Stomach (tissue), 9 donors: Measurements from ENCODE around the gene ATF3. TPM values are rescaled to one million over a fixed set of nuclear protein-coding genes. Genes with fewer than 3 reads are reported as not detected.

Source experiments
- DNase-seq, 2 donors: peaks; one replicate each; pipeline versions ENCODE4 v3.0.0 to v3.0.0-alpha.2; 2013 to 2019
- H3K27ac ChIP-seq, 5 donors: fragments of 200-600 bp in 4 of 5; sonication (generic) in 4 of 5; one replicate each; pipeline ENCODE4 v1.5.1; 2013 to 2019; ENCODE audit warnings: mild to moderate bottlenecking in 1 of 5, moderate library complexity in 1 of 5
- H3K27me3 ChIP-seq, 3 donors: fragments of 200-600 bp; sonication (generic); one replicate each; pipeline ENCODE4 v1.5.1; 2017 to 2019; ENCODE audit warnings: mixed run types in 1 of 3
- H3K36me3 ChIP-seq, 4 donors: fragments of 200-600 bp; sonication (generic); 1 replicate in 3 of 4; 2 replicates in 1 of 4; pipeline ENCODE4 v1.5.1; 2016 to 2019
- H3K4me1 ChIP-seq, 4 donors: fragments of 200-600 bp; sonication (generic); one replicate each; pipeline ENCODE4 v1.5.1; 2016 to 2019
- H3K4me3 ChIP-seq, 4 donors: fragments of 200-600 bp; sonication (generic) in 3 of 4; one replicate each; pipeline ENCODE4 v1.5.1; 2016 to 2019; ENCODE audit warnings: mild to moderate bottlenecking in 1 of 4
- H3K9me3 ChIP-seq, 4 donors: fragments of 200-600 bp; sonication (generic); one replicate each; pipeline ENCODE4 v1.5.1; 2016 to 2019
- CTCF ChIP-seq, 7 experiments: fragments of 450-650 bp in 4 of 7; fragments of 200-600 bp in 3 of 7; sonication (generic) in 3 of 7; IDR thresholded peaks; one replicate each; pipeline ENCODE4 v1.5.1; 2016 to 2019; ENCODE audit warnings: antibody characterized with exemption in 7 of 7, control low read depth in 2 of 7, mild to moderate bottlenecking in 1 of 7
- EP300 ChIP-seq: sonication (generic); formaldehyde crosslinking; IDR thresholded peaks from one replicate; pipeline ENCODE4 v1.6.1; 2017; ENCODE audit warnings: antibody characterized with exemption
- POLR2A ChIP-seq, 4 donors: fragments of 450-650 bp; IDR thresholded peaks; one replicate each; pipeline ENCODE4 v1.6.1; 2016; ENCODE audit warnings: antibody characterized with exemption in 4 of 4, control low read depth in 2 of 4, mild to moderate bottlenecking in 1 of 4, moderate library complexity in 1 of 4
- POLR2AphosphoS5 ChIP-seq, 3 donors: sonication (generic); formaldehyde crosslinking; IDR thresholded peaks; one replicate each; pipeline ENCODE4 v1.6.1; 2016; ENCODE audit warnings: antibody characterized with exemption in 3 of 3
- WGBS, 5 donors: extraction: QIAGEN DNeasy Blood & Tissue Kit in 3 of 5; methylation state at CpG; one replicate each; pipeline versions ENCODE4 v1.1.5 to v1.1.7; 2013 to 2018; 5-methylcytosine and 5-hydroxymethylcytosine counted together
- intact Hi-C: fragments of 100-400 bp; cut with DNase I; formaldehyde crosslinking; loops from one replicate; pipeline ENCODE4 v1.15.1; 2023; ENCODE audit warnings: low total_unique reads
- polyA plus RNA-seq, 3 donors: library from polyadenylated mRNA; stranded (reverse); fragments of 200-250 nt; gene quantifications; one replicate each; pipeline ENCODE4 v1.2.3, GENCODE V29; 2013
- total RNA-seq, 5 donors: library from RNA; depleted of rRNA; stranded (reverse); fragments of >200 nt; gene quantifications; one replicate each; pipeline versions ENCODE4 v1.1.0 to v1.2.3, GENCODE V29; 2014 to 2016
- donor health status: healthy with polysubstance abuse.
- donor health status: Bipolar disorder and iron deficiency.
- donor health status: healthy.

ATF3 gene
- total and polyA plus RNA-seq, 8 donors = 14.0 to 60.2 (median 33.0) TPM; not detected in 1

DNA sequence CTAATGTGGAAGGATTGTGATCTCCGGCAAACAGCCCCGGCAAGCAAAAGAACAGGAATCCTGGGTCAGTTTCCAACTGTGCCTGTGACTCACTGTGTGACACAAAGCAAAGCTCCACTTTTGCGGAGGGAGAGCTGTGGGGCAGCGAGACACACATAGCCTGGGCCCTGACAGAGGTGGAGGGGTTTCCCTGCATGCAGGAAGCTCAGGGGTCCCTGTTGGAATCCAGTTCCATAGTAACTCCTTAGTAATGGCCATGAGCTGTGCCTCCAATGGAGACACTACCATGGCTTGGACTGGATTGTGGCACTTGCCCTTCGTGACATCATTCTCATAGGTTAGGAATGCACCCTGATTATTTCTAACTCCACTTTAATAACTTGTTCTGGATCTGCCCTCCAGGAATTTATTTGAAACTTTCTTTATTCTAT lies 47.0 kb upstream of the ATF3 start:
- H3K4me1 ChIP-seq = peaks cover 1 to 17% (median 8%) of the 10 kb centered on the region in 4 donors
- peak overlapping the region in 4 of 5 donors; percentile 48 to 98 (median 72) for H3K27ac ChIP-seq
- TF ChIP-seq POLR2AphosphoS5 (IDR thresholded peaks at IDR 0.05) = no peak
- no peak for TF ChIP-seq CTCF (IDR thresholded peaks at IDR 0.05)
- TF ChIP-seq POLR2A (IDR thresholded peaks at IDR 0.05) = no peak
- TF ChIP-seq EP300 = no peak
- H3K9me3 ChIP-seq = no peaks in the 10 kb centered on the region
- H3K27me3 ChIP-seq = no peaks in the 10 kb centered on the region
- intact Hi-C loops = no loop called here
- DNase-seq = peak in 1 of 2 donors; percentile 27
- no peaks in the 10 kb centered on the region for H3K36me3 ChIP-seq
- H3K4me3 ChIP-seq = no peak overlapping the region
- 39 to 68% (median 61%) methylated on average over 5 of the region's 5 CpGs for WGBS, 5 donors

DNA sequence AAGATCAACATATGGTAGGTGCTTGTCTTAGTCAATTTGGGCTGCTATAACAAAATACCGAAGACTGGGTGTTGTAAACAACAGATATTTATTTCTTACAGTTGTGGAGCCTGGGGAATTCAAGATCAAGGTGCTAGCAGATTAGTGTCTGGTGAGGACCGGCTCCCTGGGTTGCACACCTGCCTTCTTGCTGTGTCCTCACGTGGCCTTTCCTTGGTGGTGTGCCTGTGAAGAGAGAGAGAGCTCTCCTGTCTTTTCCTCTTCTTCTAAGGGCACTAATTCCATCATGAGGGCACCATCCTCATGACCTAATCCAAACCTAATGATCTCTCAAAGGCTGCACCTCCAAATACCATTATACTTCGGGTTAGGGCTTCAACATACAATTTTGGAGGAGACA lies 45.8 kb upstream of the ATF3 start:
- WGBS, 5 donors = 84 to 93% (median 88%) methylated on average over 4 of the region's 4 CpGs
- H3K9me3 ChIP-seq = no peaks in the 10 kb centered on the region
- DNase-seq = no peak
- TF ChIP-seq POLR2AphosphoS5 (IDR thresholded peaks at IDR 0.05) = no peak
- TF ChIP-seq EP300 = no peak
- no peak for TF ChIP-seq POLR2A (IDR thresholded peaks at IDR 0.05)
- TF ChIP-seq CTCF (IDR thresholded peaks at IDR 0.05) = no peak
- no peak overlapping the region for H3K27ac ChIP-seq
- H3K36me3 ChIP-seq = no peaks in the 10 kb centered on the region
- no peak overlapping the region for H3K4me3 ChIP-seq
- intact Hi-C loops = no loop called here
- H3K27me3 ChIP-seq = no peaks in the 10 kb centered on the region
- H3K4me1 ChIP-seq = peaks cover 7 to 27% (median 15%) of the 10 kb centered on the region in 4 donors

DNA sequence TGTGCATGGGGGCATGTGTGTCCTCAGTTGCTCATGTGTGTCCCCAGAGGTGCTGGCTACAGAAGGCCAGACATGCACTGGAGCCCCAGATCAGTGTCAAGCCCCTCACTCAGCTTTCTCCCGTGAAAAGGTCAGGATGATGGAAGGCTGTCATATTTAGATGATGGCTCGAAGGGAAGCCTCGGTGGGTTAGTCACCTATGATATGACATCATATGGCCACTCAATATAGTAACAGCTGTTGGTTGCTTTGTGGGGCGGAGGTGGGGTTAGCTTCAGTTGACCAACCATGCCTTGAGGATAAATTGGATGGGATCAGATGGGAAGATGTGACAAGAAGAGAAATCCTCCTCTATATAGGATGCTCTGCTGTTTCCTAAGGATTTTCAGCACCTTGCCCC lies 43.5 kb upstream of the ATF3 start:
- no peak overlapping the region for H3K27ac ChIP-seq
- 71 to 89% (median 87%) methylated on average over 4 of the region's 4 CpGs for WGBS, 5 donors
- no peak for DNase-seq
- H3K36me3 ChIP-seq = no peaks in the 10 kb centered on the region
- H3K4me3 ChIP-seq = no peak overlapping the region
- H3K4me1 ChIP-seq = peaks cover 7 to 22% (median 12%) of the 10 kb centered on the region in 4 donors
- no peaks in the 10 kb centered on the region for H3K9me3 ChIP-seq
- intact Hi-C loops = no loop called here
- H3K27me3 ChIP-seq = no peaks in the 10 kb centered on the region
- TF ChIP-seq POLR2A (IDR thresholded peaks at IDR 0.05) (no peak), CTCF (IDR thresholded peaks at IDR 0.05) (no peak), EP300 (no peak), POLR2AphosphoS5 (IDR thresholded peaks at IDR 0.05) (no peak)

DNA sequence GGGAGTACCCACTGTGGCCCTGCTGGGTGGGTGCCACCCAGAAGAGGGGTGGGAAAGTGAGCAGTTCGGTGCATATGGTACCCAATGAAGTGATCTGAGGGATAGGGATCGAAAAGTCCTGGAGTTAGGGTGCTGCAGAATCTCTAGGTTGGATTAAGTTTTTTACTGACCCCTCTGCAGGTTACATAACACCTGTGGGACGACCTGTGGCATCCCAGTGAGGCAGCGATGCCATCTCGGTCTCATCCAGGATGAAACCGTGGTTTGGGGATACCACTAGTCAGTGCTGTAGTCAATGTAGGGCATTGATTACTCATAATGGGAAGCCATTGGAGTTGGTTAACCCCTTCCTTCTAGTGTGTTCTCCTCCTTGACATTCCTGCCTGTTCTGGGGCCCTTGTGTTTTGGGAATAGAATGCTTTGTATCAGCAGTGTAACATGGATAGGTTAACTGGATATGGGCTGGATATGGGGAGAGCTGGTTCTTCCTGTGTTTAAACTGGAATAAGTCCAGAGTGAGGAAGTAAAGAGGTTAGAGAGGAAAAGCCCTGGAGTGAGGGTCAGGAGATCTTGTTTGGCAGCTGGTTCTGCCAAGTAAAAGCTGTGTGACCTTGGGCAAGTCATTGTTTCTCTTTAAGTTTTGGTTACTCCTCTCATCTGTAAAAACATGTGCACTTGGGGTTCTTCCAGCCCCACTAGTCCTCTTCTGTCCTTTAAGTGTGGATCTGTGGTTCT lies 42.8 kb upstream of the ATF3 start:
- H3K4me3 ChIP-seq = no peak overlapping the region
- peak in 1 of 2 donors; percentile 15 for DNase-seq
- intact Hi-C loops = no loop called here
- H3K4me1 ChIP-seq = peaks cover 7 to 22% (median 12%) of the 10 kb centered on the region in 4 donors
- H3K9me3 ChIP-seq = no peaks in the 10 kb centered on the region
- no peaks in the 10 kb centered on the region for H3K36me3 ChIP-seq
- H3K27ac ChIP-seq = peak overlapping the region in 4 of 5 donors; percentile 70 to 80 (median 77)
- 77 to 90% (median 86%) methylated on average over 6 of the region's 6 CpGs for WGBS, 5 donors
- TF ChIP-seq POLR2AphosphoS5 (IDR thresholded peaks at IDR 0.05) (no peak), EP300 (no peak), CTCF (IDR thresholded peaks at IDR 0.05) (no peak), POLR2A (IDR thresholded peaks at IDR 0.05) (no peak)
- no peaks in the 10 kb centered on the region for H3K27me3 ChIP-seq
